ENCODE measurements around the gene RBM20. TPM values are rescaled to one million over a fixed set of nuclear protein-coding genes. Genes with fewer than 3 reads are reported as not detected.

The RBM20 gene
- polyA plus RNA-seq, 2 of the 4 experiments (the other 2 are of a cell fraction): 1.5 to 1.8 TPM

- H3K4me1 ChIP-seq: peaks cover 31% of the 10 kb centered on the region
- FAIRE-seq: no peak
- no peak for DNase-seq (ENCODE audit: low read depth in 1 of 2, low spot score in 1 of 2)
- no peak overlapping the region for H3K4me3 ChIP-seq
- WGBS (ENCODE audit: missing lambda C conversion rate): 78% methylated on average over 6 of the region's 6 CpGs
- no peaks in the 10 kb centered on the region for H3K9me3 ChIP-seq
- ATAC-seq: no peak
- CTCF ChIA-PET: interaction anchor here (0.6 to 1.4 kb wide), 2 partner anchors 9 to 40 kb away, joined by 3 read pairs; partner anchors contain the start of gene PDCD4
- H3K27ac ChIP-seq: no peak overlapping the region
- H3K4me2 ChIP-seq: no peak overlapping the region
- POLR2A ChIA-PET: interaction anchor here (1.0 kb wide), 1 partner anchor 9 kb away, joined by 3 read pairs; the partner anchor contains the start of gene PDCD4
- TF ChIP-seq MAZ (IDR thresholded peaks at IDR 0.05; ENCODE audit: borderline replicate concordance, low read depth, low read length): no peak
These were observed 218.0 kb downstream of the RBM20 start for GRCh38 chr10:110861930-110862649.

- peaks cover 37% of the 10 kb centered on the region for H3K4me1 ChIP-seq
- 60% methylated on average over 6 of the region's 6 CpGs for WGBS (ENCODE audit: missing lambda C conversion rate)
- H3K9me3 ChIP-seq: no peaks in the 10 kb centered on the region
- CTCF ChIA-PET: interaction anchor here (0.6 to 1.4 kb wide), 2 partner anchors 8 to 40 kb away, joined by 3 read pairs; partner anchors contain the start of gene PDCD4
- H3K4me2 ChIP-seq: no peak overlapping the region
- FAIRE-seq (no peak), ATAC-seq (no peak), DNase-seq (ENCODE audit: low read depth in 1 of 2, low spot score in 1 of 2) (no peak)
- TF ChIP-seq JUN (IDR thresholded peaks at IDR 0.05) (no peak), RAD21 (conservative IDR thresholded peaks at IDR 0.05 in 1 of 2, IDR thresholded peaks at IDR 0.05 in 1 of 2) (no peak), PHF8 (IDR thresholded peaks at IDR 0.05; ENCODE audit: borderline replicate concordance, low read depth) (no peak), REST (IDR thresholded peaks at IDR 0.05) (no peak), KDM5A (IDR thresholded peaks at IDR 0.05) (no peak), FOSB (CRISPR knock-in tag; IDR thresholded peaks at IDR 0.05) (no peak), MAFK (IDR thresholded peaks at IDR 0.05; ENCODE audit: partially characterized antibody) (no peak), EHF (CRISPR knock-in tag; IDR thresholded peaks at IDR 0.05) (no peak), NPAS2 (CRISPR knock-in tag; IDR thresholded peaks at IDR 0.05; ENCODE audit: borderline replicate concordance) (no peak), EP300 (IDR thresholded peaks at IDR 0.05) (no peak), HMGXB4 (CRISPR knock-in tag; IDR thresholded peaks at IDR 0.05; ENCODE audit: borderline replicate concordance) (no peak), BCL3 (IDR thresholded peaks at IDR 0.05) (no peak), HES2 (IDR thresholded peaks at IDR 0.05) (no peak), CBX2 (IDR thresholded peaks at IDR 0.05; ENCODE audit: borderline replicate concordance, low read depth) (no peak), ZFP36 (IDR thresholded peaks at IDR 0.05; ENCODE audit: borderline replicate concordance, partially characterized antibody) (no peak), GATA3 (IDR thresholded peaks at IDR 0.05; ENCODE audit: borderline replicate concordance) (no peak)
- TF ChIP-seq, protein P1, sequence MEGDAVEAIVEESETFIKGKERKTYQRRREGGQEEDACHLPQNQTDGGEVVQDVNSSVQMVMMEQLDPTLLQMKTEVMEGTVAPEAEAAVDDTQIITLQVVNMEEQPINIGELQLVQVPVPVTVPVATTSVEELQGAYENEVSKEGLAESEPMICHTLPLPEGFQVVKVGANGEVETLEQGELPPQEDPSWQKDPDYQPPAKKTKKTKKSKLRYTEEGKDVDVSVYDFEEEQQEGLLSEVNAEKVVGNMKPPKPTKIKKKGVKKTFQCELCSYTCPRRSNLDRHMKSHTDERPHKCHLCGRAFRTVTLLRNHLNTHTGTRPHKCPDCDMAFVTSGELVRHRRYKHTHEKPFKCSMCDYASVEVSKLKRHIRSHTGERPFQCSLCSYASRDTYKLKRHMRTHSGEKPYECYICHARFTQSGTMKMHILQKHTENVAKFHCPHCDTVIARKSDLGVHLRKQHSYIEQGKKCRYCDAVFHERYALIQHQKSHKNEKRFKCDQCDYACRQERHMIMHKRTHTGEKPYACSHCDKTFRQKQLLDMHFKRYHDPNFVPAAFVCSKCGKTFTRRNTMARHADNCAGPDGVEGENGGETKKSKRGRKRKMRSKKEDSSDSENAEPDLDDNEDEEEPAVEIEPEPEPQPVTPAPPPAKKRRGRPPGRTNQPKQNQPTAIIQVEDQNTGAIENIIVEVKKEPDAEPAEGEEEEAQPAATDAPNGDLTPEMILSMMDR (IDR thresholded peaks at IDR 0.05): no peak
- TF ChIP-seq, protein P2, sequence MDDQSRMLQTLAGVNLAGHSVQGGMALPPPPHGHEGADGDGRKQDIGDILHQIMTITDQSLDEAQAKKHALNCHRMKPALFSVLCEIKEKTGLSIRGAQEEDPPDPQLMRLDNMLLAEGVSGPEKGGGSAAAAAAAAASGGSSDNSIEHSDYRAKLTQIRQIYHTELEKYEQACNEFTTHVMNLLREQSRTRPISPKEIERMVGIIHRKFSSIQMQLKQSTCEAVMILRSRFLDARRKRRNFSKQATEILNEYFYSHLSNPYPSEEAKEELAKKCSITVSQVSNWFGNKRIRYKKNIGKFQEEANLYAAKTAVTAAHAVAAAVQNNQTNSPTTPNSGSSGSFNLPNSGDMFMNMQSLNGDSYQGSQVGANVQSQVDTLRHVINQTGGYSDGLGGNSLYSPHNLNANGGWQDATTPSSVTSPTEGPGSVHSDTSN (IDR thresholded peaks at IDR 0.05): no peak
- POLR2A ChIA-PET: interaction anchor here (1.0 kb wide), 1 partner anchor 8 kb away, joined by 3 read pairs; the partner anchor contains the start of gene PDCD4
- no peak overlapping the region for H3K27ac ChIP-seq
- no peak overlapping the region for H3K4me3 ChIP-seq
These were observed 218.8 kb downstream of the RBM20 start for GRCh38 chr10:110862961-110863360.

All from A549 (cell line).